ENCODE data around the gene NUDT15. TPM values are rescaled to one million over a fixed set of nuclear protein-coding genes. Genes with fewer than 3 reads are reported as not detected.

Gene NUDT15
- polyA plus RNA-seq, 1 donor (not counting 4 experiments of a cell fraction or from before 2014, with no cell fraction given) = 41.1 TPM

DNA sequence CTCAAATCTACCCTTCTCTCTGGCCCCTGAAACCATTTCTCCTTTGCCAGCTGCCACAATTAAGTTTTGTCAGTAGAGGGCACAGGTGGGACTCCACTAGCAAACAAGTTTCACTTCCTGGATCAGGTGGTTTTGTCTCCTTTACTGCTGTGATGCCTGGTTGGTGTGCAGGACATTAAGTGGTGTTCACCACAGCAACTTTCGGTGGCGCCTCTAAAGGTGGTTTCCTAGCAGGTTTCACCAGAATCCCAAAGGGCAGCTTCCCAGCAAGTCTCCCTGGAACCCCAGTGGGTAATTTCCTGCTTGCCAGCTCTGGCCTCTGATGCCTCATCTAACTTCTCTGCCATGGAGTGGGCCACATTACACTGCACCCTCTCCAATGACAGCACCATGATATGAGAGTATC, 40.7 kb downstream of the NUDT15 start:
- H2AFZ ChIP-seq (ENCODE audit: control insufficient read depth, low read length) = no peak overlapping the region
- DNase-seq (ENCODE audit: low read depth, low spot score) (no peak), FAIRE-seq (no peak)
- H3K4me3 ChIP-seq (ENCODE audit: control insufficient read depth in 2 of 3, extremely low read depth in 1 of 3, insufficient read depth in 2 of 3, low read depth in 1 of 3, low read length in 3 of 3) = no peak overlapping the region
- no peaks in the 10 kb centered on the region for H4K20me1 ChIP-seq (ENCODE audit: control insufficient read depth, extremely low read depth, insufficient read depth, low read length)
- H3K4me1 ChIP-seq (ENCODE audit: control insufficient read depth, extremely low read depth, insufficient read depth, low read length) = no peaks in the 10 kb centered on the region
- no peaks in the 10 kb centered on the region for H3K79me2 ChIP-seq (ENCODE audit: control insufficient read depth, insufficient read depth, low read length)
- TF ChIP-seq, protein P1, sequence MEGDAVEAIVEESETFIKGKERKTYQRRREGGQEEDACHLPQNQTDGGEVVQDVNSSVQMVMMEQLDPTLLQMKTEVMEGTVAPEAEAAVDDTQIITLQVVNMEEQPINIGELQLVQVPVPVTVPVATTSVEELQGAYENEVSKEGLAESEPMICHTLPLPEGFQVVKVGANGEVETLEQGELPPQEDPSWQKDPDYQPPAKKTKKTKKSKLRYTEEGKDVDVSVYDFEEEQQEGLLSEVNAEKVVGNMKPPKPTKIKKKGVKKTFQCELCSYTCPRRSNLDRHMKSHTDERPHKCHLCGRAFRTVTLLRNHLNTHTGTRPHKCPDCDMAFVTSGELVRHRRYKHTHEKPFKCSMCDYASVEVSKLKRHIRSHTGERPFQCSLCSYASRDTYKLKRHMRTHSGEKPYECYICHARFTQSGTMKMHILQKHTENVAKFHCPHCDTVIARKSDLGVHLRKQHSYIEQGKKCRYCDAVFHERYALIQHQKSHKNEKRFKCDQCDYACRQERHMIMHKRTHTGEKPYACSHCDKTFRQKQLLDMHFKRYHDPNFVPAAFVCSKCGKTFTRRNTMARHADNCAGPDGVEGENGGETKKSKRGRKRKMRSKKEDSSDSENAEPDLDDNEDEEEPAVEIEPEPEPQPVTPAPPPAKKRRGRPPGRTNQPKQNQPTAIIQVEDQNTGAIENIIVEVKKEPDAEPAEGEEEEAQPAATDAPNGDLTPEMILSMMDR (optimal IDR thresholded peaks at IDR 0.05 in 1 of 3, IDR thresholded peaks at IDR 0.05 in 1 of 3, conservative IDR thresholded peaks at IDR 0.05 in 1 of 3; ENCODE audit: extremely low read depth in 1 of 3, insufficient read depth in 2 of 3, low read length in 3 of 3) = peak in 2 of 3 experiments; percentile 43 to 56
- TF ChIP-seq EZH2 (IDR thresholded peaks at IDR 0.05; ENCODE audit: low read length) = no peak
- no peak overlapping the region for H3K9ac ChIP-seq (ENCODE audit: control insufficient read depth, extremely low read depth, insufficient read depth, low read length)
- no peaks in the 10 kb centered on the region for H3K9me1 ChIP-seq (ENCODE audit: control insufficient read depth, extremely low read depth, insufficient read depth, low read length)
- no peaks in the 10 kb centered on the region for H3K27me3 ChIP-seq (ENCODE audit: control insufficient read depth, extremely low read depth, insufficient read depth, low read length)
- H3K27ac ChIP-seq (ENCODE audit: control insufficient read depth, insufficient read depth, low read length) = no peak overlapping the region
- no peaks in the 10 kb centered on the region for H3K9me3 ChIP-seq (ENCODE audit: control insufficient read depth, low read depth, low read length)
- H3K36me3 ChIP-seq (ENCODE audit: control insufficient read depth in 2 of 2, extremely low read depth in 1 of 2, insufficient read depth in 2 of 2, low read length in 2 of 2) = peaks cover 27 to 41% of the 10 kb centered on the region in 2 experiments
- dilution Hi-C loops (cut with MboI; ENCODE audit: extremely low pct_ligation_motif_present, low sequenced_read_pairs) = no loop called here
- no peak overlapping the region for H3K4me2 ChIP-seq (ENCODE audit: control insufficient read depth, extremely low read depth, insufficient read depth, low read depth, low read length)

DNA sequence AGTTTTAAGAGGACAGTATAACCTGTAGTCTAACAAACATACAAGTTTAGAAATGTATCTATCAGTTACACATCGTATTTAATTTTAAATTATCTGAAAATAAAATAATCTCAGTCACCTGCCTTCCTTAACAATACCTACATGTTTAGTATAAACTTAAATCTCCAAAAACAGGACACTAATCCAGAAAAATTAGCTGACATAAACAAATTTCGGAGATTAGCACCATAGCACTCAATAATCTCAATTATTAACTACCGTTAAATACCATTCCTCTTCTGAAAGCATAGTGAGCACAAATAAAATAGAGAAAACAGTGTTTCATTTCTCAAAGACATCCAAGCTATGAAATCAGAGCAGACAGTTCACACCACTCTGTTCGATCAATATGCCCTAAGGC, 44.2 kb downstream of the NUDT15 start:
- Histone ChIP-seq H3K36me3 (ENCODE audit: control insufficient read depth in 2 of 2, extremely low read depth in 1 of 2, insufficient read depth in 2 of 2, low read length in 2 of 2) (peaks cover 22 to 31% of the 10 kb centered on the region in 2 experiments), H3K9me1 (ENCODE audit: control insufficient read depth, extremely low read depth, insufficient read depth, low read length) (no peaks in the 10 kb centered on the region), H4K20me1 (ENCODE audit: control insufficient read depth, extremely low read depth, insufficient read depth, low read length) (no peaks in the 10 kb centered on the region), H3K79me2 (ENCODE audit: control insufficient read depth, insufficient read depth, low read length) (peaks cover 7% of the 10 kb centered on the region), H3K9me3 (ENCODE audit: control insufficient read depth, low read depth, low read length) (no peaks in the 10 kb centered on the region), H3K27me3 (ENCODE audit: control insufficient read depth, extremely low read depth, insufficient read depth, low read length) (no peaks in the 10 kb centered on the region), H3K4me1 (ENCODE audit: control insufficient read depth, extremely low read depth, insufficient read depth, low read length) (no peaks in the 10 kb centered on the region), H3K9ac (ENCODE audit: control insufficient read depth, extremely low read depth, insufficient read depth, low read length) (no peak overlapping the region), H2AFZ (ENCODE audit: control insufficient read depth, low read length) (no peak overlapping the region), H3K27ac (ENCODE audit: control insufficient read depth, insufficient read depth, low read length) (no peak overlapping the region), H3K4me3 (ENCODE audit: control insufficient read depth in 2 of 3, extremely low read depth in 1 of 3, insufficient read depth in 2 of 3, low read depth in 1 of 3, low read length in 3 of 3) (no peak overlapping the region), H3K4me2 (ENCODE audit: control insufficient read depth, extremely low read depth, insufficient read depth, low read depth, low read length) (no peak overlapping the region)
- dilution Hi-C loops (cut with MboI; ENCODE audit: extremely low pct_ligation_motif_present, low sequenced_read_pairs) = no loop called here
- DNase-seq (ENCODE audit: low read depth, low spot score) (no peak), FAIRE-seq (no peak)
- TF ChIP-seq, protein P1 (optimal IDR thresholded peaks at IDR 0.05 in 1 of 3, IDR thresholded peaks at IDR 0.05 in 1 of 3, conservative IDR thresholded peaks at IDR 0.05 in 1 of 3; ENCODE audit: extremely low read depth in 1 of 3, insufficient read depth in 2 of 3, low read length in 3 of 3) = no peak
- TF ChIP-seq EZH2 (IDR thresholded peaks at IDR 0.05; ENCODE audit: low read length) = no peak

All from keratinocyte (primary cell).